Astrocyte (in vitro differentiated cells and primary cell): ENCODE results near the gene KIAA0513. TPM values are rescaled to one million over a fixed set of nuclear protein-coding genes. Genes with fewer than 3 reads are reported as not detected.

Experiments used
- DNase-seq: peaks from one replicate; pipeline ENCODE4 v3.0.0-alpha.2; 2010; ENCODE audit warnings: low read depth
- FAIRE-seq: peaks from 2 replicates; lab custom pipeline; 2011; peaks lifted over from hg19 to GRCh38; lab: Jason Lieb, UNC
- H2AFZ ChIP-seq: 2 replicates; pipeline ENCODE4 v1.6.0; 2012; ENCODE audit warnings: low read depth, low read length, inconsistent platforms
- H3K27ac ChIP-seq: 2 replicates; pipeline ENCODE4 v1.5.1; 2011; ENCODE audit warnings: low read depth, low read length, inconsistent platforms
- H3K27me3 ChIP-seq: 2 replicates; pipeline ENCODE4 v1.6.0; 2011; ENCODE audit warnings: low read length, inconsistent platforms; ENCODE audit not compliant: insufficient read depth
- H3K36me3 ChIP-seq: 2 replicates; pipeline ENCODE4 v1.5.1; 2011; ENCODE audit warnings: low read length, inconsistent platforms; ENCODE audit not compliant: insufficient read depth
- H3K4me1 ChIP-seq: 2 replicates; pipeline ENCODE4 v1.5.1; 2011; ENCODE audit warnings: low read length, inconsistent platforms; ENCODE audit not compliant: insufficient read depth
- H3K4me2 ChIP-seq: 2 replicates; pipeline ENCODE4 v1.6.0; 2012; ENCODE audit warnings: low read length, inconsistent platforms
- H3K4me3 ChIP-seq: 2 replicates; pipeline ENCODE4 v1.5.1; 2011; ENCODE audit warnings: low read depth, mild to moderate bottlenecking, low read length, inconsistent platforms; ENCODE audit not compliant: insufficient read depth
- H3K79me2 ChIP-seq: 2 replicates; pipeline ENCODE4 v1.6.0; 2012; ENCODE audit warnings: mild to moderate bottlenecking, low read length, inconsistent platforms; ENCODE audit not compliant: insufficient read depth
- H3K9ac ChIP-seq: 2 replicates; pipeline ENCODE4 v1.6.0; 2012; ENCODE audit warnings: mild to moderate bottlenecking, low read length, inconsistent platforms
- H3K9me3 ChIP-seq: 2 replicates; pipeline ENCODE4 v1.5.1; 2012; ENCODE audit warnings: low read depth, mild to moderate bottlenecking, low read length, inconsistent platforms; ENCODE audit not compliant: insufficient read depth
- H4K20me1 ChIP-seq: 2 replicates; pipeline ENCODE4 v1.6.0; 2012; ENCODE audit warnings: low read length, inconsistent platforms; ENCODE audit not compliant: insufficient read depth
- H3K27ac Mint-ChIP-seq: one replicate; pipeline ENCODE4 v1.8.0; 2021; ENCODE audit warnings: mild to moderate bottlenecking, mixed read lengths; ENCODE audit not compliant: unreplicated experiment
- H3K27me3 Mint-ChIP-seq: one replicate; pipeline ENCODE4 v1.8.0; 2021; ENCODE audit warnings: low read depth, mixed read lengths; ENCODE audit not compliant: unreplicated experiment
- H3K36me3 Mint-ChIP-seq: one replicate; pipeline ENCODE4 v1.8.0; 2021; ENCODE audit warnings: low read depth, mixed read lengths; ENCODE audit not compliant: unreplicated experiment
- H3K4me1 Mint-ChIP-seq: one replicate; pipeline ENCODE4 v1.8.0; 2021; ENCODE audit warnings: low read depth, mixed read lengths; ENCODE audit not compliant: unreplicated experiment
- H3K4me3 Mint-ChIP-seq: one replicate; pipeline ENCODE4 v1.8.0; 2021; ENCODE audit warnings: mild to moderate bottlenecking, moderate library complexity, mixed read lengths; ENCODE audit not compliant: unreplicated experiment
- H3K9me3 Mint-ChIP-seq: one replicate; pipeline ENCODE4 v1.8.0; 2021; ENCODE audit warnings: mild to moderate bottlenecking, mixed read lengths; ENCODE audit not compliant: unreplicated experiment
- EZH2 ChIP-seq: IDR thresholded peaks from 2 replicates; pipeline ENCODE4 v1.6.1; 2012; ENCODE audit warnings: mild to moderate bottlenecking, low read length, inconsistent platforms; ENCODE audit not compliant: insufficient read depth
- total RNA-seq: library from RNA; stranded (reverse); gene quantifications from 2 replicates; pipeline ENCODE4 v1.2.1, GENCODE V29; 2021
- TF ChIP-seq, protein P1 (sequence below): IDR thresholded peaks from 2 replicates; pipeline ENCODE4 v1.5.1; 2011; ENCODE audit warnings: low read depth, mild to moderate bottlenecking, inconsistent platforms, low read length, moderate library complexity; ENCODE audit not compliant: insufficient read depth

The KIAA0513 gene
- total RNA-seq, 1 donor from 2014 or later, result 7.5 TPM

DNA sequence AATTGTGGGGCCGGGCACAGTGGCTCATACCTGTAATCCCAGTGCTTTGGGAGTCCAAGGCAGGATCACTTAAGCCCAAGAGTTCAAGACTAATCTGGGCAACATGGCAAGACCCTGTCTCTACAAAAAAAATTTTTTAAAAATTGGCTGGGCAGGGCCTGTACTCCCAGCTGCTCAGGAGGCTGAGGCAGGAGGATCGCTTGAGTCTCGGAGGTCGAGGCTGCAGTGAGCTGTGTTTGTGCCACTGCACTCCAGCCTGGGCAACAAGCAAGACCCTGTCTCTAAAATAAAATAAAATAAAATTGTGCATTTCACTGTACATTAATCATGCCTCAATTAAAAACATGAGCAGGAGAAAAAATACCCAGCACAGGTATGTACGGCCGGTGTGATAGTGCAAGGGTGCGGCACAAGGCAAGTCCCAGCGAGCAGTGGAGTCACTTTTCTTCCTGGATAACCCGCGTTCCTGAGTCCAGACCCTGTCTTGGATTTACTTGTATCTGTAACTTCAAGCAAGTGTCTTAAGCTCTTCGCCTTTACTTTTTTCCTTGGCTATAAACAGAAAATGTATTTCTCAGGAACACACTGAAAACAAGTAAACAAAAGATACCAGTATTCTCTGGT, 27.6 kb upstream of the KIAA0513 start:
- DNase-seq, result no peak
- Histone ChIP-seq H3K9ac (peak overlapping the region; percentile 28), H3K27me3 (no peaks in the 10 kb centered on the region), H3K79me2 (peaks cover 84% of the 10 kb centered on the region), H4K20me1 (peaks cover 10% of the 10 kb centered on the region), H3K4me3 (no peak overlapping the region), H3K4me2 (peak overlapping the region; percentile 69), H3K4me1 (peaks cover 52% of the 10 kb centered on the region), H2AFZ (no peak overlapping the region), H3K9me3 (no peaks in the 10 kb centered on the region), H3K27ac (peak overlapping the region; percentile 65), H3K36me3 (peaks cover 5% of the 10 kb centered on the region)
- H3K27me3 Mint-ChIP-seq, result no peaks in the 10 kb centered on the region
- H3K4me3 Mint-ChIP-seq, result no peak overlapping the region
- no peak for FAIRE-seq
- H3K27ac Mint-ChIP-seq, result no peak overlapping the region
- TF ChIP-seq, protein P1, sequence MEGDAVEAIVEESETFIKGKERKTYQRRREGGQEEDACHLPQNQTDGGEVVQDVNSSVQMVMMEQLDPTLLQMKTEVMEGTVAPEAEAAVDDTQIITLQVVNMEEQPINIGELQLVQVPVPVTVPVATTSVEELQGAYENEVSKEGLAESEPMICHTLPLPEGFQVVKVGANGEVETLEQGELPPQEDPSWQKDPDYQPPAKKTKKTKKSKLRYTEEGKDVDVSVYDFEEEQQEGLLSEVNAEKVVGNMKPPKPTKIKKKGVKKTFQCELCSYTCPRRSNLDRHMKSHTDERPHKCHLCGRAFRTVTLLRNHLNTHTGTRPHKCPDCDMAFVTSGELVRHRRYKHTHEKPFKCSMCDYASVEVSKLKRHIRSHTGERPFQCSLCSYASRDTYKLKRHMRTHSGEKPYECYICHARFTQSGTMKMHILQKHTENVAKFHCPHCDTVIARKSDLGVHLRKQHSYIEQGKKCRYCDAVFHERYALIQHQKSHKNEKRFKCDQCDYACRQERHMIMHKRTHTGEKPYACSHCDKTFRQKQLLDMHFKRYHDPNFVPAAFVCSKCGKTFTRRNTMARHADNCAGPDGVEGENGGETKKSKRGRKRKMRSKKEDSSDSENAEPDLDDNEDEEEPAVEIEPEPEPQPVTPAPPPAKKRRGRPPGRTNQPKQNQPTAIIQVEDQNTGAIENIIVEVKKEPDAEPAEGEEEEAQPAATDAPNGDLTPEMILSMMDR, result no peak
- no peak for TF ChIP-seq EZH2
- H3K9me3 Mint-ChIP-seq, result no peaks in the 10 kb centered on the region
- H3K4me1 Mint-ChIP-seq, result peaks cover 51% of the 10 kb centered on the region
- peaks cover 7% of the 10 kb centered on the region for H3K36me3 Mint-ChIP-seq

DNA sequence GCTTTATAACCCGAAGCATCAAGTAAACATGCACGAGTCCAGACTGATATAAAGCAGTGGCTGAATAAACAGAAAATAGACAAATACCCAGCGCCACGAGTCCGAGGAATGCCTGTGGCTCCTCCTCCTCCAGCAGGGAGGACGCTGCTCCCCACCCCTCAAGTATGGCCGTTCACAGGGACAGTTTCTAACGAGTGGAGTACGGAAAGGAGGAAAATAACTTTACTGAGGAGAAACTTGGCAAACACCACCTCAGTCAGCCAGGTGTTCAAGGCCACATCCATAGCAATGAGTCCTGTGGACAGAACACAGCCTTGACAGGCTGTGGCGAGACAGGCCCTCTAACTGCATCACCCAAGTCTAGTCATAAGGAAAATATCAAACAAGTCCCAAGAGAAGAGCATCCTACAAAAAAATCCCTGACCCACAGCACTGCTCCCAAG, 25.5 kb upstream of the KIAA0513 start:
- peak; percentile 52 for DNase-seq
- Mint-ChIP-seq H3K9me3 (no peaks in the 10 kb centered on the region), H3K36me3 (peaks cover 4% of the 10 kb centered on the region), H3K4me1 (peaks cover 62% of the 10 kb centered on the region), H3K27me3 (no peaks in the 10 kb centered on the region), H3K27ac (peak overlapping the region; percentile 64), H3K4me3 (peak overlapping the region; percentile 52)
- Histone ChIP-seq H3K4me2 (peak overlapping the region; percentile 82), H3K4me3 (no peak overlapping the region), H3K79me2 (peaks cover 88% of the 10 kb centered on the region), H3K9me3 (no peaks in the 10 kb centered on the region), H3K9ac (peak overlapping the region; percentile 71), H3K4me1 (peaks cover 62% of the 10 kb centered on the region), H2AFZ (no peak overlapping the region), H3K36me3 (no peaks in the 10 kb centered on the region), H3K27me3 (no peaks in the 10 kb centered on the region), H3K27ac (peak overlapping the region; percentile 97), H4K20me1 (peaks cover 10% of the 10 kb centered on the region)
- no peak for FAIRE-seq
- TF ChIP-seq, protein P1, result no peak
- no peak for TF ChIP-seq EZH2

DNA sequence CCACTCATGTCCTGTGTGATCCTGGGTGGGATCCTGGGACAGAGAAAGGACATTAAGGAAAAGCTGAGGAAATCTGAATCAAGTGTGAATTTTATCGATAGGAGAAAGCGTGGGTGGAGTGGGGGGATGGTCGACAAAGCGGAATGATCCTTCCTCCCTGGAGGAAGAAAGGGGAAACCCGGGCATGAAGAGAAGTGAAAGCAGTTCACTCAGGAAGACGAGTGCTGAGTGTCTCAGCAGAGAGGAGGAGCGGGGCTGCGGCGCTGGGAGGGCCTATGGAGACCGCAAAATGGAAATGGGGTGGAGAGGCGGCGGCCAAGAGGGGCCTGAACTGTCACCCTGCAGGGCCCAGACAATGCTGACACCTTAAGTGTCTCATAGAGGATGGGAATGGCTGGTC, 25.0 kb upstream of the KIAA0513 start:
- H3K9me3 ChIP-seq, result no peaks in the 10 kb centered on the region
- Mint-ChIP-seq H3K27me3 (no peaks in the 10 kb centered on the region), H3K4me3 (peak overlapping the region; percentile 52), H3K4me1 (peaks cover 62% of the 10 kb centered on the region), H3K36me3 (peaks cover 4% of the 10 kb centered on the region), H3K27ac (peak overlapping the region; percentile 77), H3K9me3 (no peaks in the 10 kb centered on the region)
- DNase-seq, result no peak
- no peaks in the 10 kb centered on the region for H3K27me3 ChIP-seq
- peaks cover 14% of the 10 kb centered on the region for H4K20me1 ChIP-seq
- H2AFZ ChIP-seq, result no peak overlapping the region
- no peak overlapping the region for H3K4me3 ChIP-seq
- no peak for FAIRE-seq
- peak overlapping the region; percentile 71 for H3K9ac ChIP-seq
- no peak for TF ChIP-seq EZH2
- TF ChIP-seq, protein P1, result no peak
- H3K27ac ChIP-seq, result peak overlapping the region; percentile 97
- peaks cover 62% of the 10 kb centered on the region for H3K4me1 ChIP-seq
- H3K4me2 ChIP-seq, result peak overlapping the region; percentile 82
- H3K36me3 ChIP-seq, result no peaks in the 10 kb centered on the region
- H3K79me2 ChIP-seq, result peaks cover 91% of the 10 kb centered on the region
